Glutamatergic neuron (in vitro differentiated cells): ENCODE measurements around the gene C1orf159. TPM values are rescaled to one million over a fixed set of nuclear protein-coding genes. Genes with fewer than 3 reads are reported as not detected.

ENCODE experiments used
- DNase-seq: peaks from one replicate; pipeline ENCODE4 v3.0.0; 2022
- H3K27ac Mint-ChIP-seq: one replicate; pipeline ENCODE4 v1.8.0; 2020; ENCODE audit warnings: mild to moderate bottlenecking, mixed read lengths, inconsistent platforms; ENCODE audit not compliant: unreplicated experiment
- H3K27me3 Mint-ChIP-seq: one replicate; pipeline ENCODE4 v1.8.0; 2020; ENCODE audit warnings: mild to moderate bottlenecking, moderate library complexity, mixed read lengths, inconsistent platforms; ENCODE audit not compliant: unreplicated experiment
- H3K36me3 Mint-ChIP-seq: one replicate; pipeline ENCODE4 v1.8.0; 2020; ENCODE audit warnings: mild to moderate bottlenecking, mixed read lengths, inconsistent platforms; ENCODE audit not compliant: unreplicated experiment
- H3K4me1 Mint-ChIP-seq: one replicate; pipeline ENCODE4 v1.8.0; 2020; ENCODE audit warnings: mild to moderate bottlenecking, low read depth, mixed read lengths, inconsistent platforms; ENCODE audit not compliant: unreplicated experiment
- H3K4me3 Mint-ChIP-seq: one replicate; pipeline ENCODE4 v1.8.0; 2020; ENCODE audit warnings: mild to moderate bottlenecking, mixed read lengths, inconsistent platforms; ENCODE audit not compliant: unreplicated experiment
- H3K9me3 Mint-ChIP-seq: one replicate; pipeline ENCODE4 v1.8.0; 2020; ENCODE audit warnings: mild to moderate bottlenecking, moderate library complexity, mixed read lengths, inconsistent platforms; ENCODE audit not compliant: unreplicated experiment
- CTCF ChIP-seq: fragments of 200-600 bp; sonication (generic); IDR thresholded peaks from one replicate; pipeline ENCODE4 v1.5.0; 2021; ENCODE audit not compliant: partially characterized antibody, unreplicated experiment
- total RNA-seq: library from RNA; stranded (reverse); fragmentation: NEBNext Ultra II Directional; extraction: Animal tissue kit (Norgen Biotek cat#: 25700); gene quantifications from one replicate; pipeline ENCODE4 v1.2.1, GENCODE V29; 2021; ENCODE audit not compliant: unreplicated experiment

C1orf159 gene
- total RNA-seq, 1 donor from 2014 or later, result 24.5 TPM

DNA sequence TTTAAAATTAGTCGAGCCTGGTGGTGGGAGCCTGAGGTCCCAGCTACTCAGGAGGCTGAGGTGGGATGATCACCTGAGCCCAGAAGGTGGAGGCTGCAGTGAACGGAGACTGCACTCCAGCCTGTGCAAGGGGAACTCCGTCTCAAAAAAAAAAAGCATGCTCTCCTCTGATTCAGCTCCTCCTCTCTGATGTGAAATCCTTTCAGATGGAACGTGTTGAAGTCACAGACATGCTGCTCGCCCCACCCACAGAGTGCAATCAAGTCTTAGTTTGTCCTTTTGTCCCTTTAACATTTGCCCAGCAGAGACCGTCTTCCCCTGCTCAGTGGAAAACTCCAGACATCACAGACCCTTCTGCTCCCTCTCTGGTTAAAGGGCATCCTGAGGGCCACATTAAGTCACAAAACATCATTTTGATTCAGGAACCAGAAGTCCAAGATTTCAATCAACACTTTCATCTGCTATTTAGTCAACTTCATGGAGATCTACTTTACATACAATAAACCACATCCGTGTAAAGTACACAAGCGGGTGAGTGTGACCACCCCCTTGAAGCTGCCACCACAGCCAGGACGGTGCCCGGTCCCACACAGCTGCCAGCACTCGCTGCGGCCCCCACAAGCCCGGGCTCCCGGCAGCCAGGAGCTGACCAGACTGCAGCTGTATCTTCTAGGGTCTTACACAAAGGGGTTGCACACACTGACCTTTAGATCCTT, 22.8 kb downstream of the C1orf159 start:
- DNase-seq, result no peak
- Mint-ChIP-seq H3K27ac (peak overlapping the region; percentile 36), H3K9me3 (peaks cover 9% of the 10 kb centered on the region)

DNA sequence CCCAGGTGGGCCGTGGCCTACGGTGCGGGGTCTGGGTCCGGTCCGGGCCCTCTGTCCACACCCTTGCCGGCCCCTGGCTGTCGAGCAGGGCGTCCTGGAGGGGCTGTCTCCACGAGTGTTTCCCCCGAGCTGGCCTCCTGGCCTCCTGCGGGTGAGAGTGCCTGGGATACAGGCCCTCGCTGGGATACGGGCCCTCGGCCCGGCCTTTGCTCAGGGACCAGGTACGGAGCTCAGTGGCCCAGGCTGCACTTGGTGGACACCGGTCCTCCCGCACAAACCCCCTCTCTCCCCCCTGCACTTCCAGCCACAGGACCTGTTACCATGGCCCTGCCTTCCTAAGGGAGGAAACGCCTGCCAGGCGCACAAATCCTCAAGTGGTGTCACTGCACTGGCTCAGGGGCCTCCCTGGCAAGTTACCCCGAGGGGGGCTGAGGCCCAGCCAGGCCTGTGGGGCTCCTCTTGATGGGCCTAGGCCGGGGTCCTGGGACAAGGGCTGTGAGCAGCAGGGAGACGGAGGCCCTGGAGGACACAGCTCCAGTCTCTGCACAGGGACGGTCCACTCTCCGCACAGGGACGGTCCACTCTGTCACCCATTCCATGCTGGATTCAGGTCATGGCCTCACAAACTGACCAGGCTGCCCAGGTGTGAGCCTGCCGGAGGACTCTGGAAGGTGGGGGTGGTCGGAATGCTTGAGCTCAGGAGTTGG, 23.6 kb downstream of the C1orf159 start:
- Mint-ChIP-seq H3K4me1 (peaks cover 7% of the 10 kb centered on the region), H3K4me3 (no peak overlapping the region), H3K27me3 (peaks cover 4% of the 10 kb centered on the region), H3K9me3 (peaks cover 9% of the 10 kb centered on the region), H3K36me3 (peaks cover 5% of the 10 kb centered on the region), H3K27ac (no peak overlapping the region)
- TF ChIP-seq CTCF, result no peak
- no peak for DNase-seq

More for the DNA sequence above, 22.8 kb downstream of the C1orf159 start:
- peak overlapping the region; percentile 60 for H3K4me3 Mint-ChIP-seq
- no peak for TF ChIP-seq CTCF
- H3K4me1 Mint-ChIP-seq, result peaks cover 7% of the 10 kb centered on the region
- H3K36me3 Mint-ChIP-seq, result peaks cover 5% of the 10 kb centered on the region
- peaks cover 4% of the 10 kb centered on the region for H3K27me3 Mint-ChIP-seq

DNA sequence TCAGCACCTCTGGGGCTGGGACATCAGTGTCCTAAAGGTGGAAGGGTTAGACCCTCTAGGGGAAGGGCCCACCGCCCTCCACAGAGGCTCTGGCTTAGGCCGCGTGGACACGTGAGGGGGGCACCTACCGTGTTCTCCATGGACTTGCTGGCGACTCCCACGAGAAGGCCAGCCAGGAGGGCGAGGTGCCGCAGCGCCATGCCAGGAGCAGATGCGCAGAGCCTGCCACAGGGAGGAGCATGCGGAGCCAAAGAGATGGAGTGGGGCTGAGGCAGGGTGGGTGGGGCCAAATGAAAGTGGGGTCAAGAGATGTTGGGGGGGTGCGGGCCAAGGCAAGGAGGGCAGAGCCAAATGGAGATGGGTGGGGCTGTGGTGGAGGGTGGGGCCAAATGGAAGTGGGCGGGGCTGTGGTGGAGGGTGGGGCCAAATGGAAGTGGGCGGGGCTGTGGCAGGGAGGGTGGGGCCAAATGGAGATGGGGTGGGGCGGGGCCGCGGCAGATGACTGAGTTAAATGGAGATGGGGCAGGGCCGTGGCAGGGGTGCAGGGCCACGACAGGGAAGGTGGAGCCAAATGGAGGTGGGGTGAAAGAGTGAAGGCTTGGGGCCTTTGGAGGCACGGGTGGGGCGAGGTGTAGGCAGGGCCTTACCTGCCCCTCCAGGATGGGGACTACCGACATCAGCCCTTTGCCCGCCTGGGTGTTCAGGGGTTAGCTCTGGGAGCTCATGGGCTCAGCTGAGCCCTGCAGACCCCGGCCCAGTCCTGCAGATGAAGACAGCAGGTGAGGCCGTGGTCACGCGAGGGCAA, 24.3 kb downstream of the C1orf159 start:
- Mint-ChIP-seq H3K27ac (no peak overlapping the region), H3K4me3 (no peak overlapping the region), H3K36me3 (peaks cover 5% of the 10 kb centered on the region), H3K9me3 (peaks cover 11% of the 10 kb centered on the region), H3K4me1 (peaks cover 8% of the 10 kb centered on the region), H3K27me3 (peaks cover 5% of the 10 kb centered on the region)
- DNase-seq, result no peak
- no peak for TF ChIP-seq CTCF

GRCh38 chr1:1090424-1091343, 25.2 kb downstream of the C1orf159 start:
- no peak for TF ChIP-seq CTCF
- peaks cover 12% of the 10 kb centered on the region for H3K9me3 Mint-ChIP-seq
- peaks cover 9% of the 10 kb centered on the region for H3K4me1 Mint-ChIP-seq
- no peak overlapping the region for H3K4me3 Mint-ChIP-seq
- no peak overlapping the region for H3K27ac Mint-ChIP-seq
- DNase-seq, result no peak
- H3K36me3 Mint-ChIP-seq, result peaks cover 5% of the 10 kb centered on the region
- H3K27me3 Mint-ChIP-seq, result peaks cover 5% of the 10 kb centered on the region
